ENCODE measurements around the gene PEX11G.

Gene PEX11G

DNA sequence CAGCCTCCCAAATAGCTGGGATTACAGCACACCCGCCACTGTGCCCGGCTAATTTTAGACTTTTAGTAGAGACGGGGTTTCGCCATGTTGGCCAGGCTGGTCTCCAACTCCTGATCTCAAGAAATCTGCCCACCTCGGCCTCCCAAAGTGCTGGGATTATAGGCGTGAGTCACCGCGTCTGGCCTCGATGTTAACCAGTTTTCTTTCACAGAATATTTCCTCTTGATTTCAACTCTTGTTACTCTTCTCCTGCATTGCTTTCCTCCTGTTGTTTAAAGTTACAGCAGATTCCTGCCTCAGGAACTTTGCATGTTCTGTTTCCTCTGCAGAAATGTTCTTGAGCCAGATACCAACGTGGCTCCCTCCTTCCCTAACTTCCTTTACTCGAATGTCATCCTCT lies 3.7 kb upstream of the PEX11G start:
- no peak for DNase-seq

DNA sequence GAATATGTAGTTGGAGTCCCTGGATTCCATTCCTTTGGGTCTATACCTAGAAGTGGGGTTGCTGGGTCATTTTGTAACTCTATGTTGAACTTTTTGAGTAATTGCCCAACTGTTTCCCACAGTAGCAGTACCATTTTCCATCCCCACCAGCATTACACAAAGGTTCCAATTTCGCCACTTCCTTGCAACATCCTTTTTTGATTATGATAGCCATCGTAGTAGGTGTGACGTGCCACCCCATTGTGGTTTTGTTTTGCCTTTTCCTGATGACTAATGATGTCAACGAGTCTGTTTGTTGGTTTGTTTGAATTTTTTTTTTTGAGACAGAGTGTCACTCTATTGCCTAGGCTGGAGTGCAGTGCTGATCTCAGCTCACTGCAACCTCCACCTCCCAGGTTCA lies 3.3 kb upstream of the PEX11G start:
- peak; percentile 29 for DNase-seq

DNA sequence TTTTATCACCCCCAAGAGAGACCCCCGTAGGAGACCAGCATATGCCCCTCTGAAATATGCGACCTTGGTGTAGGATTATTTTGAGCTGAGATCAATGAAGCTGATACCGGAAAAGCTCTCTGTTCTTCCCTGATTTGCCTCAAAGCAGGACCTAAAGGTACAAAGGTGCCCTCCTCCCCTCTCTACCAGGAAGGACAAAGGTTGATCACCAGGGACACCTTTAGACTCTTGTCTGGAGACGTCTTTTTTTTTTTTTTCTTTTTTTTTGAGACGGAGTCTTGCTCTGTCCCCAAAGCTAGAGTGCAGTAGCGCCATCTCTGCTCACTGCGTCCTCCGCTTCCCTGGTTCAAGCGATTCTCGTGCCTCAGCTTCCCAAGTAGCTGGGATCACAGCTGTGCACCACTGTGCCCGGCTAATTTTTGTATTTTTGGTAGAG lies 792 bp upstream of the PEX11G start:
- no peak for DNase-seq

DNA sequence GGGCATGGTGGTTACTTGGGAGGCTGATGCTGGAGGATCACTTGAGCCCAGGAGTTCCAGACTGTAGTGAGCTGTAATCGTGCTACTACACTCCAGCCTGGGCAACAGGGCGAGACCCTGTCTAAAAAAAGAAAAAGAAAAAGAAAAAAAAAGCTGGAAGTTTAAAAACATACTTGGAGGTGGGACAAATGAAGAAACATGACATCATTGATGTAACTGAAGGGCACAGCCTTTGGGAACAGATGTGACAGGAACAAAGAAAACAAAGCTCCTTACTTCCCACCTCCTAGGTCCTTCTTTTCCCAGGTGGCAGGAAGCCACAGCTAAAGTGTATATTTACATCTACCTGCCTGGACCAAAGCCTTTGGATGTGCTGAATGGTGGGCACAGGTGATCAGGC lies 1.9 kb downstream of the PEX11G start:
- DNase-seq: no peak

DNA sequence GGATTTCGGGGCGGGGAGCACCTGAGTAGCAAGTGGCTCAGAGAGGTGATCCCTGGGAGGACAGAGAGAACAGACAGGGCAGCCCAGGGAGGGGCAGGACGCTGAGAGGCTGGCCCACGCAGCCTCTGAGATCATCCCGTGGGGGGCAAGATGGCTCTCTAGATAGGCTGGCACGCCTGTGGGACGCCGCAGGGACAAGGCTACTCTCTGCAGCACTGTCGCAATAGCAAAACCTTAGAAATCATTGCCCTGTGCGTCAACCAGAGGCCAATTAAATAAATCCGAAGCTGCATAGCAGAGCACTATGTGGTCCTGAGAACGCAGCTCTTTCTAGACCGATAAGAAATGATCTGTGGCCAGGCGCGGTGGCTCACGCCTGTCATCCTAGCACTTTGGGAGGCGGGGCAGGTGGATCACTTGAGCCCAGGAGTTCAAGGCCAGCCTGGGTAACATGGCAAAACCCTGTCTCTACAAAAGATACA lies 5.1 kb downstream of the PEX11G start:
- DNase-seq: no peak

DNA sequence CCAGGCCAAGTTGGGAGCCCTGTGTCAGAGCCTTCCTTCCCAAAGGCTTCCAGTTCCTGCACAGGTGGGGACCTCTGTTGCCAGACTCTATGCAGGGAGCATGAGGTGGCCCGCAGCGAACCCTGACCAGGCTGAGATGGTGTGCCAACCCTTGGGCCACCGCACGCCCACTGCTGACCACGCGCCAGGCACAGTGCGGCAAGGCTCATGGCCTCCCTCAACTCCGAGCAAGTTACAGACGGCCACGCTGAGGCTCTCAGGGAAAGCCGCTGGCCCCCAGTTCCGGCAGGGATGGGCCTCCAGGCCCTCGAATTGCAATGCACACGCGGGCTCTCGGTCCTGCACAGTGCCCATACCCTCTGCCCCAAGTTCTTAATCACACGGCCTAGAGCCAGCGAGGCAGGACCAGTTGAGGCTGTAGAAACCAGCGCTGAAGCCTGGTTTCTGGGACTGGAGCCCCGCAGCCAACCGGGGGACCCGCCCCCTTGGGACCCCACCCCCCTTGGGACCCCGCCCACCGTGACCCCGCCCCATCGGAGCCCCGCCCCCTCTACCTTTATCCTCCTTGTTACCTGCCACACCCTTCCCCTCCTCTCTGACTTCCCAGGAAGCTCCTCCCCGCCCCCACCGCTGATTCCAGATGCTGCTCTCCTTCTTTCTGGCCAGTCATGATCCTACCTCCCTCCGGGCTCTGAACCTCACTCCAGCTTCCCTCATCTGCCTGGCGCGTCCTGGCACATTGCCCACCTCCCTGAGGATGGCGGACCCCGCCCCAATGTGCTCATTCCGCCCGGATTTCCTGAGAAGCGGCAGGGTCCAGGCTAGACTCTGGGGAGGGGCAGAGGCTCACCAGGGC lies 6.0 kb downstream of the PEX11G start:
- no peak for DNase-seq

DNA sequence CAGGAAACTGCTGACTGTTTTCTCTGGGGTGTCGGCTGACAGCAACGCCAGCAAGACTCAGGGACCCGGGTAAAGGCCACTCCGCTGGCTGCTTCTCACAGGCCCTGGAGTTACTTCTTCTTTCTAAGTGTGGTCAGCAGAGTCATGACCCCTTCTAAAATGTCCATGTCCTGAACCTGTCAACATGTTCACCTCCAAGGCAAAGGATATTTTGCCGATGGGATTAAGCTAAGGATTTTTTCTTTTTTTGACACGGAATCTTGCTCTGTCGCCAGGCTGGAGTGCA lies 7.9 kb downstream of the PEX11G start:
- DNase-seq: no peak

DNA sequence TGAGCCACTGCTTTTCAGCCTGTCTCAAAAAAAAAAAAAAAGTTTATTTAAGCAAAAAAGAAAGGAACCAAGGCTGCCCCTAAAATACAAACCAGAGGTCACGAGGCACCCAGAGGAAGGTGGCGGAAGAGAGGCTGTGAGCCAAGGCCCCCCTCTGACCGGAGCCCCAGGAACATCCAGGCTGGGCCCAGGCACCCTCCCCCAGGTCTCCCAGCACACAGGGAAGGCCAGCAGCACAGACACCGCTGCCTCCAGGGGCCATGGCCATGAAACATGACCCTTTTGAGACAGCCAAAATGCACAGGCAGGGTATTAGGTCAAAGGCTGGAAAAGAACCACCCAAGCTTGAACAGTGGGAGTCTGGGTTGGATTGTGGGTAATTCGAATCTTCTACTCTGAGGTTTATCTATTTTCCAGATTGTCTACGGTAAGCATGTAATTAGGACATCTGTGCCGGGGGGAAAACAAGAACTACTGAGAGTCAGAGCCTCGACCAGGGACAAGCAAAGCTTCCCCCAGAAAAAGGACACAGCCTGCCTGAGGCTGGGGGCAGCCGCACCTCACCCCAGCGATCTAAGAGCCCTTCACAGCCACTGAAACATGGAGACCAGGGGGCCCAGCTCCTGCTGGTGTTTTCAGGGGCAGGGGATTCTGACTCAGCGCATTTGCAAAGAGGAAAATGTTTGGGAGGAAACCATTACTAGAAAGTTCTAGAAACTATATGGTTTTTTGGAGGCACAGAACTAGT lies 8.4 kb downstream of the PEX11G start:
- no peak for DNase-seq

DNA sequence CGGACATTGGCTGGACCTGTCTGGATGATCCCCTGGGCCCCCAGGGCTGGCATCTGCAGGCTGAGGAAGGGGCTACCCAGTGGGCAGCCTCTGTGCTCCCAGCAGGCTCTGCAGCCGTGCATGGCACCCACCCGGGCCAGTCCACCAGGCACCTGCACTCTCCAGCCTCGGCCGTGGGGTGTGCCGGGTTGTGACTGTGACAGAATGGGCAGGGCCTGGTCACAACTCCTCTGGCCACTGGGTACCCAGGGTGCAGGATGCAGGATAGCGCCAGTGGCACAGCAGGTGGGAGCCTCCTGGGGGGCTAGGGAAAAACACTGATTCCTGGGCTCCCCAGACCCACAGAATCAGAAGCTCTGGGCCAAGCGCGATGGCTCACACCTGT lies 10.0 kb downstream of the PEX11G start:
- no peak for DNase-seq

DNA sequence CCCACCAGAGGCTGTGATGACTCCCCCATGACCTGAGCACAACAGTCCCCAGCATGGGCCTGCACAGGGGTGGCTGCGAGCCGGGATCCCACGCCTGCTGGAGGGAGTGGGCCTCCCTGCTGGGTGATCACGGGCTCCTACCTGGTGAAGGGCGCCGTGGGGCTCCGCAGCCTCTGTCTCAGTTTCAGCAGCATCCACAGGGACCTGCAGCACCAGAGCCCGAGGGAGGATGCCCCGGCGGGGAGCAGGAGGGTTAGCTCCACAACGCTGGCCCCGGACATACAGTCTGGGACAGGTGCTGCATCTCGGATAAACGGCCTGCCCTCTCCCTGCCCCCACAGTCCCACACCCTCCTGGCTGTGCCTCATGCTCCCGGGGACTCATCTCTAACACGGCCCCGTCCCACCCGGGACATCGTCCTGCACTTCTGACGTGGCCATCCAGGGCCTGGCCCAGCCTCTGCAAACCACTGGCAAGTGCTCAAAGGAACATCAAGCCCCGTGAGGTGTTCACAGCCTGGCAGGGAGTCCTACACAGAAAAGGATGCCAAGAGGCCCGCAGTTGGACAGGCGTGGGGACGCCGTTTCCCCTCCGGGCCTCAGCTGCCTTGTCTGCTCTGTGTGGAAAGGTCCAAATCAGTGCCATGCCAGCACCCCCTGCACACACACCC lies 10.5 kb downstream of the PEX11G start:
- no peak for DNase-seq

DNA sequence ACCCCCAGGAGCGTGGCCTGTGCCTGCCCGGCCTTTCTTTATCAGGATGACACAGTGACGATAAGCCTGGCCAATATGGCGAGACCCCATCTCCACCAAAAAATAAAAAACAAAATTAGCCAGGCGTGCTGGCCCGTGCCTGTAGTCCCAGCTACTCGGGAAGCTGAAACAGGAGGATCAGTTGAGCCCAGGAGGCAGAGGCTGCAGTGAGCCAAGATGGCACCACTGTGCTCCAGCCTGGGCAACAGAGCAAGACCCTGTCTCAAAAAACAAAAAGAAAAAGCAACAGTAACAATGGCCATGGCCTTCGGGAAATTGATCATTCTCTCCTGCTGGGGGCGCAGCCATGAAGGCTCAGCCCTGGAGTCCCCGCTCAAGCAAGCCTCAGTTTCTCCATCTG lies 11.1 kb downstream of the PEX11G start:
- no peak for DNase-seq

DNA sequence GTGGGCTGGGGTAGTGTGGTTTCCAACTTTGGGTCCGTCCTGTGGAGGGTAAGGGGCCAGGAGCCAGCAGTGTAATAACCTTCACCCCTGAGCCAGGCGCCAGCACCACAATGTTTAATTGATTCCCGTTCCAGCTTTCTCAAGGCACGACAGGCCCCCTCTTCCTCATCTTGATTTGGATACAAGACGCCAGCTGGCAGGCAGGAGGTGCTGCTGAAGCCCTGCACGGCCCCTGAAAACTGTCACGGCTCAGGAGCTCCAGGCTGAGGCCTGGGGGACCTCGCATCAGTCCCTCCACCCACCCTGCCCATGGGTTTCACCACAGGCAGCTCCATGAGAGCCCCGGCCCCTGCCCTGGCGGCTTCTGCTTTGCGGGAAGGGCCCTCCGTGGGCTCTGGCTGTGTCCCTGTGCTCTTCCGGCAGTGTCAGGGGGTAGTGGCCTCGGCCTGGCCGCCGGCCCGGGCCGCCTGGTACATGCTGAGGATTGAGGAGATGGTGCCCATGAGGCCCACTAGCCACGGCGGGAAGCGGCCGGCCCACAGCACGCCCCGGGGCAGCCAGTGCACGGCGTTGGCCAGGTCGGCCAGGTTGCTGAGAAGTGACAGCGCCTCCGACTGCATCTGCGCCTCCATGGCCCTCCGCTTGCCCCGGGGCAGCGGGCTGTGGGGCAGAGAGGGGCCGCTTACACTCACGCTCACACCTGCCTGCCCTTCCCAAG lies 11.9 kb downstream of the PEX11G start:
- no peak for DNase-seq

DNA sequence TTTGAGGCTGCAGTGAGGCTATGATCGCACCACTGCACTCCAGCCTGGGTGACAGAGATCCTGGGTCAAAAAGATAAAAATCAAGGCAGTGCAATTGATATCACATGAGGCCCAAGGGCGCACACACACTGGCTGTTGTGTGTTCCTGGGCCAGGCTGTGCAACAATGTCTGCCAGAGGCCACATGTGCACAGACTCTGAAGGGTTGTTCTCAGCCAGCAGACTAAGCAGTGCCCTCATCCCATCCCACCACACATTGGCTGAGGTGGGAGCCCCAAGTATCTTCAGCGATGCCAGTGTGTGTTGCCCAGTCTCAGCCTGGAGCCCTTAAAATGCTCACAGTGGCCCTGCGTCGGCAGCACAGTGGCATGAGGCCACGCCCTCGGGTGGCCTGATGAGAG lies 12.6 kb downstream of the PEX11G start:
- no peak for DNase-seq

DNA sequence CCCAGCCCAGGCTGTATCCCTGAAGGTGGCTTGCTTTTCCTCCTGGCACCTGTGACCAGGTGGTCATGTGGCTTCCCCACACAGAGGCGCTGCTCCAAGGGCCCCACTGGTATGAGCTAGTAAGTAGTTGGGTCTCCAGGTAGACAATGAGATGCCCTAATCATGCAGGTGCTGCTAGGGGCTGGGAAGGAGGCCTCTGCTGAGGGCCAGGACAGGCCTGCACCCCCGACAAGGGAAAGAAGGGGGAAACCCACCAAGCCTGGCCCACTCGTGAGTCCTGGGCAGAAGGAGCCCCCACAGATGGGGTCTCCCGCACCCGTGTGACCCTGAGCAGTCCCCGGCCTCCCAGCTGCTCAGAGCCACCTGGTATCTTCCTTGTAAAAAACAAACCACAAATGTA lies 13.2 kb downstream of the PEX11G start:
- no peak for DNase-seq

DNA sequence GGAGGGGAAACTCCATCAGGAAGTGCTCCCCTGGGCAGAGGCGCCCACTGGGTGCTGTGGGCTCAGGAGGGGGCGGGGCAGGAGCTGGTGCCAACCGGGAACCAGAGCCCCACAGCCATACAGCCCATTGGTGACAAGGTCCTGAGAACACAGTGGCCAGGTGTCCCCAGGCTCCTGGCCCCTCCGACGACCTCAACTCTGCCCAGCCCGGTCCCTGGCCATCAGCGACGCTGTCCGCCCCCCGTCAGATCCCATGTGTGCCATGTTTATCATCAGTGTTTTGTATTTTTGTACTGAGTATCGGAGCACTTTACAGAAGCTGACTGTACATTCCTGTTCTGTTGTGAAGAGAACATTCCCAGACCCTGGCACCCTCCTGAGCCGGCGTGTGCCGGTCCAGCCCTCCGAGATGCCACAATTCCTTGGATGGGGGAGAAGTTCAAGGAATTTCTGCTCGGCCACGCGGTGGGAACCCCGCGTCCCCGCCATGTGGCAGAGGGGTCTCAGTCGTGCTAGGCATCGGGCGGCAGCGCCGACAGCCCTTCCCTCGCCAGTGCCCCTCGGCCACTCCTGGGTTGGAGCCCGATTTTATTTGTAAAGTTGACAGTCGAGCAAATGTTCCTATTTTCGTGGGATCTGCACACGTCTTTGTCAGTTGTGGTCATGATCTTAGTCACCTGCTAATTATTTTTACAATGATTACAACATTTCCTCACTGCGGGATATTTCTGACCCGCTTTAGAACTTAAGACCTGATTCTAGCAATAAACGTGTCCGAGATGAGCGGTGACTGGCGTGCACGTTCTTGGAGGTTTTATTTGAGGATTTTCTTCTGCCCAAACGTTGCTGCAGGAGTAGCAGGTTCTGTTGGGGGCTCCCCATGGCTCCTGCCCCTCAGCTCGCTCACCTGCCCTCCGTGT lies 16.9 kb downstream of the PEX11G start:
- no peak for DNase-seq

DNA sequence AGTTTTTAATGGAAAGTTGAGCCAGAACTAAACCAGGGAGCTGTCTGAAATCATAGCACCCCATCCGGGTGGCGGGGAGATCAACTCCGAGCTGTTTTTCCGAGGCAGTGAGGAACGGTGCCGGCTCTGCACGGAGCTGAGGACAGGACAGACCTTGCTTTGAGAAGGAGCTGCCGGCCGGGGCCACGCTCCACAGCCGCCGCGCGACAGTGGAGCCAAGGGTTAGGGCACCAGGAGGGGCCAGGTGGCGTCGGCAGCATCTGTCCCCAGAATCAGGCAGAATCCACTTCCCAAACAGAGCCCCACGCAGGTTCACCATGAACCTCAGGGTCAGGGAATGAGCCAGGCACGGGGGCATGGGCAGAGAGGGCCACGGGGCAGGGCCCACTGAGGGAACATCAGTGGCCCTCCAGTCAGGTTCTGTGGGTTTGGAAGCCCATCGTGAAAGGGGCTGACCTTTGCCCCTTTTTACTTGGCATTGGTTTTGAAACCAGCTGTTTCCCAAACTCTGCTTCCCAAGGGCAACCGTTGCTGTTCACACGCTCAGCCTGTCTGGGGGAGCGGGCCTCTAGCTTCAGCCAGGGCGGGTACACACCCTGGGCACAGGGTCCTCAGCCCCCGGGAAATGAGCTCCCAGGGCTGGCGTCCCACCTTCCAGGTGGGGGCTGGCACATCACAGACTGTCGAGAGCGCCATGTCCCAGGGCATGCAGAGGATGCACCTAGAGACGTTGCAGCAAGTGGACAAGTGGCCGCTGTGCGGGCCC lies 18.1 kb downstream of the PEX11G start:
- no peak for DNase-seq

DNA sequence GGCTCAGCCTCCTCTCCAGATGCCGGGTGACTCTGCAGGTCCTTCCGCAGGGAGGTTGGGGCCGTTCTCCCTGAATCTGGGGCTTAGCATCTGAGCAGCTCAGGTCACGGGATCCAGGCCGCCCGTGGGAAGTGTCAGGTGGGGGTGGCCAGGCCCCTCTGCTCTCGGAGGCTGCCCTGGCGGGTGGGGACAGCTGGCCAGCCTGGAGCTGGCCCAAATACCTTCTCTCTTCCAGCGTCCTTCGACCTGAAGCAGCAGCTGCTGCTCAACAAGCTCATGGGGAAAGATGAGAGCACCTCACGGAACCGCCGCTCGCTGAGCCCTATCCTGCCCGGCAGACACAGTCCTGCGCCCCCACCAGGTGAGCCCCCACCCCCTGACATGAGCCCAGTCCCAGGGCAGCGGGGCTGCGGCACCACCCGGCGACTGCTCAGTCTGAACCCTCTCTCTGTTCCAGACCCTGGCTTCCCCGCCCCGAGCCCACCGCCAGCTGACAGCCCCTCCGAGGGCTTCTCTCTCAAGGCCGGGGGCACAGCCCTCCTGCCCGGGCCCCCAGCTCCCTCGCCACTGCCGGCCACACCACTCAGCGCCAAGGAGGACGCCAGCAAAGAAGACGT lies 19.1 kb downstream of the PEX11G start:
- DNase-seq: no peak

DNA sequence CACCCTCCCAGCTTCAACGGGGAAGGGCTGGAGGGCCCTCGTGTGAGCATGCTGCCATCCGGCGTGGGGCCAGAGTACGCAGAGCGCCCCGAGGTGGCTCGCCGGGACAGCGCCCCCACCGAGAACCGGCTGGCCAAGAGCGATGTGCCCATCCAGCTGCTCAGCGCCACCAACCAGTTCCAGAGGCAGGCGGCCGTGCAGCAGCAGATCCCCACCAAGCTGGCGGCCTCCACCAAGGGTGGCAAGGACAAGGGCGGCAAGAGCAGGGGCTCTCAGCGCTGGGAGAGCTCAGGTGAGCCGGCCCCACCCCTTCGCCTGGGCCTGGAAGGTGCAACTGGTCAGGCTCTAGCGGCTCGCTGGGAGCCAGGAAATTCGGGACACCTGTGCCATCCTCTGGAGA lies 20.0 kb downstream of the PEX11G start:
- DNase-seq: no peak

DNA sequence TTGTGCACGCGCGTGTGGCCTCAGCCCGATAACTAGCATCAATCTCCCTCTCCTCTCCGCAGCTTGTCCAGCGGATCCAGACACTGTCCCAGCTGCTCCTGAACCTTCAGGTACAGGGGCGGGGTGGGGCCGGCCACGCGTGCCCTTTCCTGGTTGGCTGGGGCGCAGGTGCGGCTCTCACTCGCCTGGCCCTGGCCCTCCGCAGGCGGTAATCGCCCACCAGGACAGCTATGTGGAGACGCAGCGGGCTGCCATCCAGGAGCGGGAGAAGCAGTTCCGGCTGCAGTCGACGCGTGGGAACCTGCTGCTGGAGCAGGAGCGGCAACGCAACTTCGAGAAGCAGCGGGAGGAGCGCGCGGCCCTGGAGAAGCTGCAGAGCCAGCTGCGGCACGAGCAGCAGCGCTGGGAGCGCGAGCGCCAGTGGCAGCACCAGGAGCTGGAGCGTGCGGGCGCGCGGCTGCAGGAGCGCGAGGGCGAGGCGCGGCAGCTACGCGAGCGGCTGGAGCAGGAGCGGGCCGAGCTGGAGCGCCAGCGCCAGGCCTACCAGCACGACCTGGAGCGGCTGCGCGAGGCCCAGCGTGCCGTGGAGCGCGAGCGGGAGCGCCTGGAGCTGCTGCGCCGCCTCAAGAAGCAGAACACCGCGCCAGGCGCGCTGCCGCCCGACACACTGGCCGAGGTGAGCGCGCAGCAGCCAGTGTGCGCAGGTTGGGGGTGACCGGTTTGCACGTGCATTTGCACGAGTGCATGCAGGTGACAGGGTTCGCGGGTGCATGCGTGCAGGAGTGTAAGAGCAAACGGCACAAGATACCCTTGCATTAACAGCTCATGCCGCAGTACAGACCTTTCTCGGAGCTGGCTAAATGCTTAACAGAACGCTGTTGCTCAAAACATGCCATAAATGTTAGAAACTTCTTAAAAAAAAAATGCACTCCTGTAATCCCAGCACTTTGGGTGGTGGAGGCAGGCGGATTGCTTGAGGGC lies 21.5 kb downstream of the PEX11G start:
- DNase-seq: no peak

DNA sequence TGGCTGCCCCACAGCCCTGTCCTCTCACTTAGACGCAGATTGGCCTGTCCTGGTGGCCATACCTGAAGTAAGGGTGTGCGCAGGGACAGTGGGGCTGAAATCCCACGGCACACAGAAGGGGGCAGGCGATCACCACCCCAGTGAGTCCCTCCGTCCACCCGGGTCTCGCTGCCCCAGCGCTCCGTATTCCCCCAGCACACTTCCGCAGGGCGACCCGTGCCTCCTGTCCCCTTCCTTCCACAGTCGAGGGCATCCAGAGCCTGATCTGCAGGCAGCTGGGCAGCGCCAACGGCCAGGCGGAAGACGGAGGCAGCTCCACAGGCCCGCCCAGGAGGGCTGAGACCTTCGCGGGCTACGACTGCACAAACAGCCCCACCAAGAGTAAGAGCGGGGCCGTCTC lies 25.3 kb downstream of the PEX11G start:
- no peak for DNase-seq
